Midbrain (tissue), 1 donor: ENCODE results near the gene SRPX2.
A peak's percentile ranks its signal among the peaks of the same experiment; 100 is the strongest.

ENCODE experiments used
- DNase-seq: peaks from one replicate; lab custom pipeline; 2025; lab: John Stamatoyannopoulos, UW

The SRPX2 gene, protein sequence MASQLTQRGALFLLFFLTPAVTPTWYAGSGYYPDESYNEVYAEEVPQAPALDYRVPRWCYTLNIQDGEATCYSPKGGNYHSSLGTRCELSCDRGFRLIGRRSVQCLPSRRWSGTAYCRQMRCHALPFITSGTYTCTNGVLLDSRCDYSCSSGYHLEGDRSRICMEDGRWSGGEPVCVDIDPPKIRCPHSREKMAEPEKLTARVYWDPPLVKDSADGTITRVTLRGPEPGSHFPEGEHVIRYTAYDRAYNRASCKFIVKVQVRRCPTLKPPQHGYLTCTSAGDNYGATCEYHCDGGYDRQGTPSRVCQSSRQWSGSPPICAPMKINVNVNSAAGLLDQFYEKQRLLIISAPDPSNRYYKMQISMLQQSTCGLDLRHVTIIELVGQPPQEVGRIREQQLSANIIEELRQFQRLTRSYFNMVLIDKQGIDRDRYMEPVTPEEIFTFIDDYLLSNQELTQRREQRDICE

DNA sequence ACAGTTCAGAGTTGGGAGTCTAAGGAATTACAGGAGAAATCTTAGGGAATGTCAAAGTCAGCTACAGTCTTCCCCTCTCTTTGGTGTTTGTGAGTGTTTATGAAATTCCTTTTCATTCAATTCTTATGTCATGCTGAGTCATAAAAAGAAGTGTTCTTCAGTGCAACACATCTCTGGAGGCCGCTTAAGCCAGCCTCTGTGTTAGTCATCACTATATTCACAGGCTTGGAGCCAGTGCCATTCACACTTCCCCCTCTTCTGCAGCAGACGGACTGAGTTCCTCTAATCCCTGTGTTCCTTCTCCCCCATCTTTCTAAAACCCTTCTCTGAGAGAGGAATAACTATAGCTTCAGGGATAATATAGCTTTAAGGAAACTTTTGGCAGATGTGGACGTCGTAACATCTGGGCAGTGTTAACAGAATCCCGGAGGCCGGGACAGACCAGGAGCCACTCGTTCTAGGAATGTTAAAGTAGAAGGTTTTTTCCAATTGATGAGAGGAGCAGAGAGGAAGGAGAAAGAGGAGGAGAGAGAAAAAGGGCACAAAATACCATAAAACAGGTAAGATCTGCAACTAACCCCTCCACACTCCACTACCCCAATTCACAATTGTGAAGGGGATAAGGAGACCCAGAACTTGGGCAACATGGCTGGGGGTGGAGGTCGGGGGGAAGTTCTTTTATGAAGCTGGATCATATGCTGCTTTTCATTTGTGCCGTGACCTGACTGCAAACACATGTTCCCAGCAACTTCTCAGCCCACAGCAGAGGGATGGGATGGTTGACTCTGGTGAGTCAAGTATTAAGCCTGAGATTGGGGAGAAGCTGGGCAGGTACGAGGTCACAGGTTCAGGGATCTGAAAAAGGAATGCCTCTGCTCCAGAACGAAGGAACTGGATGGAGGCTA, at the start of gene SRPX2:
SRPX2 (plus strand) TSS at position 244 of the 905 bp plus-strand sequence. CDS start 2,124 bp downstream, outside the sequence.
- no peak for DNase-seq

DNA sequence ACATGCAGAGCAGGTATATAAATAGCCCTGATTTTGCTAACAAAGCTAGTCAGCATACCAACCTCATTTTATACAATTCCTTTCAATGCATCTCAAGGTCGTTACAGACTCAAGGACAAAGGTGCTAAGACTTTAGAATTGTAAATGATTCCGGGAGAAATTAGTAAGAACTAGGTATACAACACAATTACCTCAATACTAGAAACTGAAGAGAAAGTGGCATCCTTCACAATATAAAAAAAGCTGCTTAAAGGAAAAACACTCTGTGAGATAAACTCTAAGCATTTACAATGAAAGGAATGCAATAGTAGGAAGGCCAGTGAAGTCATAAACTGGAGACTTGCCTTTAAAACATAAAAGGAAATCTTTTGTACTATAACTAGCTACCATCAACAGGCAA, 47.4 kb upstream of the SRPX2 start:
- DNase-seq = no peak

DNA sequence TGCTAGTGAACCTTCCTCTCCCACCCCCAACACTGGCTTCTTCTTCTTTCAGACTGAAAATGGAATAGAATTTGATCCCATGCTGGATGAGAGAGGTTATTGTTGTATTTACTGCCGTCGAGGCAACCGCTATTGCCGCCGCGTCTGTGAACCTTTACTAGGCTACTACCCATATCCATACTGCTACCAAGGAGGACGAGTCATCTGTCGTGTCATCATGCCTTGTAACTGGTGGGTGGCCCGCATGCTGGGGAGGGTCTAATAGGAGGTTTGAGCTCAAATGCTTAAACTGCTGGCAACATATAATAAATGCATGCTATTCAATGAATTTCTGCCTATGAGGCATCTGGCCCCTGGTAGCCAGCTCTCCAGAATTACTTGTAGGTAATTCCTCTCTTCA, 44.5 kb upstream of the SRPX2 start:
- DNase-seq = no peak

DNA sequence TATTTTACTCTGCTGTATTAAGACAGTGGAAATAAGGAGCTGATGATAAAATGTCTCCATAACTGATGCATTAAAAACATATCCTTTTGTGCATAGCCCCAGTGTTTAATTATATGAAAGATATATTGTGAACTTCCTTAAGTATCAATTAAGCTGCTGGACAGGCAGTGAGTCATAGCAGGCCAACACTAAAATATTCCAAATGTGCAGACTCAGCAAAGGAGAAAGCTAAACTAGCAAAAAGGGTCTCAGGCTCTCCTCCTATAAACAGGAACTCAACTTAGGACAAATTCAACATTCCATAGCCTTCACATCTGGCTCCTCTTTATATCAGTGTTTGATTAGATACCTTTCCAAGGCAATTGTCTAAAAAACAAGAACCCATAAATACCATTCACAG, 43.7 kb upstream of the SRPX2 start:
- no peak for DNase-seq

DNA sequence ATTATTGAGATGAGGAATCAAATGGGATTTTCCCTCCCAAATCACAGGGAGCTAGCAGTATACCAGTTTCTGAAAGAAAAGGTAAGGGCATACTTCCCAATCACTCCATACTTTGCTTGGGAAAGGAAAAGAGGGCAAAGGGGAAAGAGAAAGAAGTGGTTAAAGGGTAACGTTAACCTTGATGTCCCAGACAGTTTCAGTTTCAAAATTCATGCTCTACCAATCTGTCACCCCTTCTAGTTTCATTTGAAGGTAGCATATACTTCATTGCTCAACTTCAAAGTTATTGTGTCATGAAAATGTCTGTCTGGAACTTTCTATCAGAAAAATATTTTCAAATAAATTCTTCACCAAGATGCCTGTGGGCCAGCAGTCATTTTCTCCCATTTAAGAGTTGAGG, 43.2 kb upstream of the SRPX2 start:
- no peak for DNase-seq

DNA sequence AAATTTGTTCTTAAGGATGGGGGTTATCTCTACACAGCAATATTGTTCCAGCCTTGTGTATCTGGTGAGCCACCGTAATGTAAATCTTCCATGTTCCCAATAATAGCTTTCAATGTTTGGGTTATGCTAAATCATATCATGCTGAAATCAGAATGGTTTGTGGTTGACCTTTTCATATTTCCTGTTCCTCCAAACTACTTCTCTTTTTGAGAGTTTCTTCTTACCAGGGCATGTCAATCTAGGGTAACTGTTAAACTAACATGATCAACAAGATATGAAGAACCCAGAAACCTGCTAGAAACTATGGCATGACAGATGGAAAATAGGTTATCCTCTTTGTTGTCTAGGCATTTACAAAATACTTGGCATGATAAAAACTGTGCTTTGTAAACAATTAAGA, 37.2 kb upstream of the SRPX2 start:
- DNase-seq = no peak

DNA sequence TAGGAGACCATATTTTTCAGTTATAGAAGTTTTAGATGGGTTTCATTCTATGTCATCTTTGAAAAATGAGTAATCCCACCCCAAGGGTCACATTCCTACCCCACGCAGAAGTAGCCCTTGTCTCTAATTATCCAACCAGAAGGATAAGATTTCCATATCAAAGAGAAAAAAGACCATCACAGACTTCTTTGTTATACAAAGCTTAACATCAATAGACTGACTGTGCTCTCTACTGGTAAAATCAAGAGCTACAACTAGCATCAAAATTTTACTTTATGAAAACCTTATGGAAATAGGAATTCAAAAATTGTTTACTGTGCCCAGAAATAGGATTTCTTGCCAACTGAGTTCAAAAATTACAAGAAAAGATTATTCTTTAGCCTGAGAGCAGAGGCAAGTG, 34.4 kb upstream of the SRPX2 start:
- DNase-seq = no peak

DNA sequence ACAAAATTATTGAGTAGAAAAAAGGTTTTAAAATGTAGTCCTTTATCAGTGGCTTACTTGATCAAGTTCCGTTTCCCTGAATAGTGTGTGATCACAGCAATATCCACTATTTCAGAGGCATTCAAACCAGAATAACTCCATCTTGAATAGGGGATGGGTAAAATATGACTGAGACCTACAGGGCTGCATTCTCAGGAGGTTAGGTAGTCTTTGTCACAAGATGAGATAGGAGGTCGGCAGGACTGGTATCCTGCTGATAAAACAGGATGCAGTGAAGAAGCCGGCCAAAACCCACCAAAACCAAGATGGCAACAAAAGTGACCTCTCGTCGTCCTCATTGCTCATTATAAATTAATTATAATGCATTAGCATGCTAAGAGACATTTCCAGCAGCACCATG, 32.0 kb upstream of the SRPX2 start:
- DNase-seq = no peak

DNA sequence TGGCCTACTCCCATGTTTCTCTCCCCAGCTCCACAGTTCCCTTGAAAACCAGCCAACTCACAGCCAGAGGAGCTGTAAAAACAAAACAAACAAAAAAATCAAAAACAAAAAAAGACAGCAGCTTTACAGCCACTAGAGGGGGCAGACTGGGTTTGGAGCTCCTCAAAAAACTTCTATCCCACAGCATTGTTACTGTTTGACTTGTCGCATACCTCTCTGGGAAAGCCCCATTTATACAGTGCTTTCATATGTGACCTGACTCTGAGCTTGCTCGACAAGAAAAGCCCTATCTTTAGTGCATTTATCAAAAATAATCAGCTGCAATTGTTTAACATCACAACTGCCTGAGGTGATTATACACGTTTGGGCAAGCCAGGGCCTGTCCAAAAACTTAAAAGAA, 29.0 kb upstream of the SRPX2 start:
- no peak for DNase-seq

DNA sequence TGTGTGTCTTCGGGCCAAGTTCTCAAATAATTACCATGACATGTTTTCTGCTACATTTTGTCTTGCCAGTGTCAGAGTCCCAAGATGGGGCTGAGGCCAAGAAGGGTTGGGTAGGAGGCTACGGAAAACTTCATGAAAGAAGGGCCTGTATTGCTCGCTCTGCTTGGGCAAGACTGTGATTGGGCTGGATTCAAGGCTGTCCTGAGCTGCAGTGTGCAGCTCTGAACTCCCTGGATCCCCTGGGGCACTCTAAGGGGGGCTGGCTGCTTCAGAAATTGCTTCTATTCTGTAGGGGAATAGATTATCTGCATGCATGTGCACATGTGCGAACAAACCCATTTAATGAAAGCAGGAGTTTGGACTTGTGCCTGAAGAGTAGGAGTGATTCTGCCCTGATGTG, 21.0 kb upstream of the SRPX2 start:
- DNase-seq = no peak

DNA sequence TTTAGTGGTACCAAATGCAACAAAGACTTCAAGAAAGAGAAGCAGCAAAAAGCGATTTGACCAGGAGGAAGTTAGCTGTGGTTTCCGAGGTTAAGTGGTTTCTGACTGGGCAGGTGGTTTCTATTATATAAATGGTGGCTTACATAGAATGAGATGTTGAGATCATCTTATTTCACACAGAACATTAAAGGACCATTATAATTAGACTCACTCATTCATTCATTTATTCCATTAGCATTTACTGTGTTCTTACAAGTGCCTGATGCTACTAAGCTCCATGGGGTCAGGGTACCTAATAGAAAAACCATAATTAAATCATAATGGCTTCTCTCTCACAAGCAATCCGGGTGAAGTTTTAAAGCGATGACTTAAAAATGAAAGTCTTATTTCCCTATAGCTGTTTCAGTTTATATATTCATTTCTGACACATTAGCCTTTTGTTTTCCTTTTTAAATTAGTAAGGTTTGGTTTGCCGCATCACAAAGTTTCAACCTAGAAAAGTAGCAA, 18.0 kb upstream of the SRPX2 start:
- no peak for DNase-seq

DNA sequence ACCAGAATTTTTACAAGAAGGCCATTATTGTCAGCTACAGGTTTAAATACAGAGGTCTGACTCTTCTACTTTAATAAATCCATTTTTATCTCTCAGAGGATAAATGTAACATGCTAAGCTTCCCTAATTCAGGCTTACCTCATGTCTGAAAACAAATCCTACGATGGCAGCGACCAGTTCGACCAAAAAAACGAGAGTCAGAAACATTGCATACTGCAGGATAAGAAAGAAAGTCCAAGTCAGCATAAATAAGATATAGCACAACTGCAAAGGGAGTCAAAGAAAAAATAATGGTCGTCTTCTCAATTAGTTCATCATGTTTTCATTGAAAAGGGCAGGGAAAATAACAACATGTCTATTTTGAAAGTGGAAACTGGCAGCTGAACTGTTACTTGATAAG, 9.0 kb upstream of the SRPX2 start:
- no peak for DNase-seq

DNA sequence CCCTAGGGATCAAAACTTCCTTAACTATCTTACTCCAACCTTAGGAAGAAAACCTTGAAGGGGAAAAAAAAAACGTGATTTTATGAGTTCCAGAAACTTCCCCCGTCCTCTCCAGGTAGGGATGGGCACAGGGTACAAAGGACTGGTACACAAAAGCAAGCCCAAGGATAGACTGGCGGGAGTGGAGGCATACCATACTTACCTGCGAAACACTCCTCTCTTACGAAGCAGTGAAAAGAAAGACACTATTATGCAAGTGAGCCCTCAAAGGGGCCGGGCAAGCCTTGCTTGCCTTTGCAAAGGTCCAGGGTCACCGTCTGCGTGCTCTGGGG, 8.0 kb upstream of the SRPX2 start:
- no peak for DNase-seq

DNA sequence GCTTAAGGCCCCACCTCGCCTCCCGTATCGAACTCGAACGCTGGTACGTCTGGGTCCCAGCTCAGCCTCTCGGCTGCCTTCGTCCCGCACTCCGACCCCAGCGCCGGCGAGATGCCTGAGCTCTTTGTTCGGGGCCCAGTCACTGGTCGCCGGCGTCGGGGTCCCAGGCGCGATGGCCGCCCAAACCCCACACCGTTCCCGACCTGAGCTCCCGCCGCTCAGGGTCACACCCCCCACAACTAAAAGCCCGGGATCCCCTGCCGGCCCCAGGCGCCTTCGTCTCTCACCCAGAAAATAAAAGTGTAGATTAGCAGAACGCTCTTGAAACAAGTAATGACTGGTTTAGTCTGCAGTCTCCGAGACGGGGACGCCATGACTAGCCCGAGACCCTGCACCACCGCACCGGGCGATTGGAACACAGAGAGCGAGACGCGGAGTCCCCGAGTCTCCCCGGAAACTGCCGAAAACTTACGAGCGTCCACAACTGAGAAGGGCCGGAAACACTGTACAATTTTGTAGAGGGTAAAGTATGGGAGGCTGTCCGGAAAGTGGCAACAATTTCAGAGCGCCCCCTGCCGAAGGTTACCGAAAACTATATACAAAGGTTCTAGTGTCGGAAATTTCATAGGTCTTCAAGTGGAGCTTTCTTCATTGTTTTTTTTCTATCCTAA, 7.5 kb upstream of the SRPX2 start, which contains the start of gene TSPAN6:
TSPAN6 (minus strand) TSS at position 486 of the 671 bp plus-strand sequence; CDS start at position 374, 112 bp downstream.
- DNase-seq = peak; percentile 49

DNA sequence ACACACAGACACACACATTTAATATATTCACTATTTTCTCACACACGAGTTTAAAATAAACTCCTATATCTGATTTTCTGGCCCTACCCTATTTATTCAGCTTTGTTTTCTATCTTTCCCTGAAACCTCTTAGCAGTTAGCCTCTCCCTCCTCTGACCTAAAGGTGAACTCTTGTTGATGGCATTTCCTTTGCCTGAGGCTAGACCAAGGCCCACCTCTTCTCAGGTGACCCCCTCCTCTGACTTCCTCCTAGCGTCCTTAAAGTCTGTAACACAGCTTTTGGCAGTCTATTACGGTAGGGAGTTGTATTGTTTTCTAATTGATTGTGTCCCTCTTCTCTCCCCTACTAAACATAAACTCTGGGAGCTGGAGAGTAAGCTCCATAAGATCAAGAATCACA, 1.7 kb upstream of the SRPX2 start:
- no peak for DNase-seq

DNA sequence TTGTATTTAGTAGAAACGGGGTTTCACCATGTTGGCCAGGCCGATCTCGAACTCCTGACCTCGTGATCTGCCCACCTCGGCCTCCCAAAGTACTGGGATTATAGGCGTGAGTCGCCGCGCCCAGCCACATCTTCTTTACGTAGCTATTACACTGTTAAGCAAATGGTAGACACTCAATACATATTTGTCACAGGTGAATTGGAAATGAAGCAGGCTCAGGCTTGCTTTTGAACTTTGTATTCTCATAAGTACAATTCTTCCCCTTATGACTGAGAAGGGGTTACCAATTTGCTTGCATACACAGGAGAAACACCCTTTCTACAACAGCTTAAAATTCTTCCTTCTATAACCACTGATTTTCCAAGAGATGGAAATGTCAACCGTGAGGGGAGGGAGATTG, 787 bp upstream of the SRPX2 start:
- DNase-seq = no peak

DNA sequence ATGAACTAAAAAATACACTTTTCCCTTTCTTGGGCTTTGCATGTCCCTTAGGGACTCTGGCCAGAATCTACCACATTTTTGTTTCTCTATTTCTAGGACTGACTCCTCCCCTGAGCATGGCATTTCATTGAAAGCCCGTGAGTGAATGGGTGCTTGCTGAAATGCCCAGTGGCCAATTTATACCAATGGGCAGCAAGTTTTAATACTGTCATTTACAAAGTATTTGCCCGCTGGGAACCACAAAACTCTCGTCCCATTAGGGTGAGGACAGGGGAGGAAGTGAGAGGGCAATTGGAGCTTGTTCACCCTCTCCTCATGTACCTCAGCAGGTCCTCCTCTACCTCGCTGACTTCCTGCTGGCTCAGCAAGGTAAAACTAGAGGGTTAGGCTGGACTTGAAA, 1.1 kb downstream of the SRPX2 start:
- no peak for DNase-seq

DNA sequence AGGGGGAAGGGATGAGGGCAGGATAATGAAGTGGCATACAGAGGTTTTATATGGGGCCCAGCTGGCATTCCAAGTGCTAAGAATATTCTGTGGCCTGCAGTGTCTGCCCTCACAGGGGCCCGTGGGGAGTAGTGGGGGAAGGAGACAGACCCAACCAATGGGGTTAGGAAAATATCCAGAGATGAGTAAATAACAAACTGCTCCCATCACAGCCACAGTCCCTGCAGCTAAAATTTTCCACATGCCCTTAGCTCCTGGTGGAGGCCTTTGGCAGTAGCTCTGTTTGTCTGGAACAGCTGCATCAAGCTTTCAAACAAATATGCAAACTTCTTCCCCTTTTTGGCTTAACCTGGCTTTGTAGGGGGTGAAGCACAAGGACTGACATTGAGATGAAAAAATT, 3.1 kb downstream of the SRPX2 start:
- no peak for DNase-seq

DNA sequence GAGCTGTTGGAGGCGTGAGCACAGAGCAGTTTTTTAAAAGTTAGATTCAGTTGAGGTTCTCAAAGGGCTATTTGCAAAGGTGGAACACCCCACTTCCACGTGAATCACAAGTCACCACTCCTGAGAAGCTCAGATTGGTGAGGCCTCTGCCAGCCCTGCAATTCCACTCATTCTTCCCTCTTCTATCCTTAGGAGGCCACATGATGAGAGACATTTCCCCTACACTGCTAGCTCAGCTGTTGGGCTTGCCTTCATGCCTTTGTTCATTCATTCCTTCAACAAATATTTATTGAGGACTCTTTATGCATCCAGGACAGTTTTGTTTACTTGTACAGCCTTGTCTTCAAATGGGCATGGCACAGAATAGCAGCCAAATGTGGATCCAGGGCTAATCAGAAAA, 3.7 kb downstream of the SRPX2 start:
- no peak for DNase-seq

DNA sequence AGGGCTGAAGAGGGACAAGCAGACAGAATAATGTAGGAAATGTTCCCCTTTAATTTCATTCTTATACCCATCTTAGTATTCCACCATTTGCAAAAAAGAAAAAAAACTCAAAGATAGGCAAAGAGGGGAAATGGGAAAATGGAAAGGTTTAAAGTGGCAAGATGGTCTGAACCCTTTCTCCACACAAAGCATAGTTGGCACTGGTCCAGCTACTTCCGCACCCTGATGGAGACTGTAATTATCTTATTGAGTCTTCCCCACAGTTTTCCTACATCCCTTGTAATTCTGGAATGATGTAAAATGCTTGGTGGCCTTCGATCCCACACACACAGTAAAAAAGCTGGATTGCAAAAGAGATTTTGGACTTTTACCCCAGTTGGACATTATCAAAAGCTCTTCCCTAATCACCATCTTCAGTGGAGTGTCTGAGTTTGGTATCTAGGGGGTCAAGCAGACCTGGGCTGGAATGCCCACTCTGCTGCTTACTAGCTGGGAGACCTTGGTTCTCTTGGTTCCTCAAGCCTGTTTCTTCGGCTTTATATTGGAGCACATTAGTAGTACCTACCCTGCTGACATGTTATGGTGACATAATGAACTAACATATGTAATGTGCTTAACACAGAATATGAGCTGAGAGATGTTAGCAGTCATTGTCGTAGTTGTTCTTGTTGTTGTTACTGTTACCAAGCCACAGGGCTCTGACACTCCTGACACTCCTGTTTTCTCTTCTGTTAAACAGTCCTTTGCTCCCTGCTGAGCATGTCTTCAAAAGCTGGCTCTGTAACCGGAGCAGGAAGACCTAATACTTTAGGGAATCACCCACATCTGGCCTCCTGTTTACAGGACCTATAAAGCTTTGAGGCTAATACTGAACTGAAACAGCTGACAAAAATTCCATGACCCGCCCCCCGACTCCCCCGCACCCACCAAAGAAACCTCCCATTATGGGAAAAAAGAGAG, 4.7 kb downstream of the SRPX2 start:
- DNase-seq = no peak
